ENCODE results near the gene DCAF4.
"Not testable (repeated sequence)": the region's sequence is repeated elsewhere in the genome, so short reads cannot be mapped to it uniquely, and the experiment has no call there.

The DCAF4 gene

DNA sequence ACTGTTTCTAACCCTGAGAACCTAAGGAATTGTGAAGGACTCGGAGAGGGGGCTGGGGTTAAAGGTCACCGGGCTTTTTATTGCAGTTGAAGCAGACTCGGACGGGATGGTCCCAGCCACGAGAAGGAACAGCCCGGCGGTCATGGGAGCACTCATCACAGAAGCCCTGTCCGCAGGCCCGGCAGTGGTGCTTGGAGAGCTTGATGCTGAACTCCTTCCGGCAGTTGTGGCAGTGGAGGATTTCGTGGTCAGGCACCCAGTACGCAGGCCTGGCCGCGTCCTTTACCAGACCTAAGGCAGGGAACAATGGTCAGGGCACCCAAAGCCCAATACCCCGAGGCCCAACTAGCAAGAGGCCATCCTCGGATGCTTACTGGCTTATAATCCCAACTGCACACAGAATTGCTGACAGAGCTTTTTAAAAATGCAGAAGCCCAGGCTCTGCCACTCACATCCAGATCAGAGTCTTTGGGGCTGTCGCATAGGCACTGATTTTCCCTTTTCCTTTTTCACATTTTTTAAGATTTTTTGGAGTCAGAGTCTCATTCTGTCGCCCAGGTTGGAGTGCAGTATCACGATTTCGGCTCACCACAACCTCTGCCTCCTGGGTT, 44.7 kb downstream of the DCAF4 start:
- DNase-seq (ENCODE audit: low read depth): no peak

DNA sequence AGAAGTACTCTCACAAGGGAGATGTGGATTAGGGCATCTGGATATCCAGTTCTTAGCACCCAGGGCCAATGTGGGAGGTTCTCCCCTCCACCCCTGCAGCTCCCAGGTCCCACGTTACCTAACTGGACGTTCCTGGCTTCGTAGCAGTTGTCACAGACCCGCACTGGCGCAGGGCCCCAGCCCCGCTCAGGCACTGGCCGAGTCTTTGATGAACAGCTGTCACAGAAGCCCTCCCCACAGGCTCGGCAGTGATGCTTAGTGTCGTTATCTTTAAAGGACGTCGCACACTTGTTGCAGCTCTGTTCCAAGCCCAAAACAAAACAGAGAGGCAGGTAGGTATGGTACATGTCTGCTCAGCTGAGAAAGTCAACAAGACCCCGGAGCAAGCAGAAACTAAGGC, 48.4 kb downstream of the DCAF4 start:
- no peak for DNase-seq (ENCODE audit: low read depth)

DNA sequence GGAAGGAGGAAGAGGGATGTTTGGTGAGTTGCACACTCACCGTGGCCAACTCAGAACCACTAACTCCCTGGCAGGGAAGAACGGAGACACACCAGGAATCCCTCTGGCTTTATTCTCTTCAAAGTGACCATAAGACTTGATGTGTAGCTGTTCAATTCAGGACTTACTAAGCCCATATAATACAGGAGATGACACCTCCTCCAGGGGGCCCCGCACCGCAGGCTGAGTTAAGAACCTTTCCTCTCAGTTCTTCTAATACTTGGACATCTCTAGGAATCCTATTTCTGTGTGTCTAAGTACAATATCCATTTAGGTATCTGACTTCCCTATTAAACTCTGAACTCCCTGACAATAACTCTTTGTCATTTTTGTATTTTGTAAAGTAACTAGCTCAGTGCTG, 49.5 kb downstream of the DCAF4 start:
- DNase-seq (ENCODE audit: low read depth): no peak

DNA sequence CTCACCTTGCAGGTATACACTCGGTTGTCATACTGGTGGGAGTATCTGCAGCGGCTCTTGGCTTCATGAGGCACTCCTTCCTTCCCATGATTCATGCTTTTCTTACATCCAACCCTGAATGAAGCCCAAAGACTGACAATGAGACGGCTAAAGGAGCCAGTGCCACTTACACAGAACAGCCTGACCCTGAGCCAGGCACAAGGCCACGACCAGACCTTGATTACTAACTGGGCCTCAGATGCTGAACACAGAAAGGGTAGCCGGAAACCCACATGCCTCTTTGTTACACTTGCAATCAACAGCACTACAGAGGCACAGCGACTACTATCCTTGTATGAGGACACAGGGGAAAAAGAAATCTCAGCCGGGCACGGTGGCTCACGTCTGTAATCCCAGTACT, 52.6 kb downstream of the DCAF4 start:
- no peak for DNase-seq (ENCODE audit: low read depth)

DNA sequence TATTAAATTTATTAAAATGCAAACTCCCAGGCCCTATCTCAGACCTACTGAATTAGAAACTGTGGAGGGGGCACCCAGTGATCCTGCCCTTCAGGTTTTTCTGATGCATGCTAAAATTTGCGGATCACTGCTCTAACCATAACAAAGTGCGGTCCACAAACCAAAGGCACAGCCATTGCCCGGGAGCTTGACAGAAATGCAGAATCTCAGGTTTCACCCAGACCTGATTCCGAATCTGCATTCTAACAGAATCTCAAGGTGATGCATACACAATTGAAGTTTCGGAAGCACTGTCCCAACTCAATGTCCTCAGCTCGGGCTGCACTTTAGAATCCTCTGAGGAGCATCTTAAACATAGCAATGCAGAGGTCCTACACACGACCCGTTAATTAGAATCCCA, 54.6 kb downstream of the DCAF4 start:
- no peak for DNase-seq (ENCODE audit: low read depth)

DNA sequence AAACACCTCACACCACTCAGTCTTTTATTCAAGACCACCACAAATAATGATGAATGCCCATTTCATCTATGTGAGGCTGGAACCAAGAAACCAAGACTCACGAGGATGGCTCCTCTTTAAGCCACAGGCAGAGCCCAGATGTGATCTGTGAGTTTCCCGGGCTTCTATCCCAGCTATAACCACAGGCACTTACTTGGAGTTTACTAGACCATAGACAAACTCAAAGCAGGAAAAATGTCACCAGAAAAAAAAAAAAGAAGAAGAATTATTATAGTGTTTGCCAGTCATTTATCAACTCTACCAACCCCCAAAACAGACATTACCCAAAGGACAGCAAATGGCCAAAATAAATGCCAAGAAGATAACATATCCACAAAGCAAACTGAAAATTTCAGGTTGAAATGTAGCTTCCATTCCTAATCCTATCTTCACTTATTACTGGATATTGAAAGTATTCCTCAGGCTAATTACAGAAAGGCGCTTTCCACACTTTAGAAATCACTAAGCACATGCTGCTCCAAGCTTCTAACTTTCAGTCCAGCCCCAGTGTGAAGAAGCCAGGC, 56.0 kb downstream of the DCAF4 start:
- no peak for DNase-seq (ENCODE audit: low read depth)

DNA sequence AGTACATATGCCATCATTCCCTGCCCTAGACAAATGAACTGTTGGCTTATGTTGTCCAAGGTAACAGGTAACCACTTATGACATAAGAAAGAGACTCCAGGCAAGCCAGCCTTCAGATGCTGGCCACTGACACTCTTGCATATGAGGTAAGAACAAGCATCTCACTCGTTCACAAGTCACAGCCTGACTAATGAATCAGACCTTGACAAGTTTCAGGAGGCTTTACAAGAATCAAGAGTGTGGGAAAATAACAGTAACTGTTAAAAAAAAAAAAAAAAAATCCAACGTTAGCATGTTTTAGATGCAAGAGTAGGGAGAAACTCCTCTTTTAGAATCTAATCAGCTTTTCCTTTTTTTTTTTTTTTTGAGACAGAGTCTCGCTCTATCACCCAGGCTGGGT, 60.0 kb downstream of the DCAF4 start:
- DNase-seq (ENCODE audit: low read depth): no peak

DNA sequence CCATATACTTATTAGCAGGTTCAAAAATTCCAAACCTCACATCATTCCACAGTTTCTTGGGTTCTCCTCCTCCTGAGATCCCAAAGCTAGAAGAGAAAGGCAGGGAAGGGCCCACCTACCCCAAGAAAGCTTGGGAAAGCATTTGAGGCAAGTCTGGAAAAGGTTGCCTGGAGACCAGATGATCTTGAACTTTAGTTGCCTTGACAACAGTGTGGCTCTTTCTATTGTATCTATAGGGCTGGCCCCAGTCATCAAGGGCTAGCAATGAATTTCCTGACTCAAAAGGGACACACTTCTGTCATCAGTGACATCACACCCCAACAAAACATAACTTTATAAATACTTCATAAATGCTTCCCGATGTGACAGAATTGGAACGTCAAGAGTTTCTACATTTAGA, 60.6 kb downstream of the DCAF4 start:
- DNase-seq (ENCODE audit: low read depth): no peak

DNA sequence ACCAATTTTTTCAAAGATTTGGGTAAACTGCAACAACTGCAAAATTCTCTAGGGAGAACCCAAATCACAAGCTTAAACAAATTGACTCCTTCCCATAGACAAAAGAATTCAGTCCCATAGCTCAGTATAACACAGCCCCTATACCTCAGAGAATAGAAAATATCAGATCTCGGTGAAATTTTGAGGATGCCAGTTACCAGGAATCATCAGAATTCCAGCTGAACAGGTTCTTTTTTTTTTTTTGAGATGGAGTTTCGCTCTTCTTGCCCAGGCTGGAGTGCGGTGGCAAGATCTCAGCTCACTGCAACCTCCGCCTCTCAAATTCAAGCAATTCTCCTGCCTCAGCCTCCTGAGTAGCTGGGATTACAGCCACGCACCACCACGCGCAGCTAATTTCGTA, 63.9 kb downstream of the DCAF4 start:
- DNase-seq (ENCODE audit: low read depth): no peak

DNA sequence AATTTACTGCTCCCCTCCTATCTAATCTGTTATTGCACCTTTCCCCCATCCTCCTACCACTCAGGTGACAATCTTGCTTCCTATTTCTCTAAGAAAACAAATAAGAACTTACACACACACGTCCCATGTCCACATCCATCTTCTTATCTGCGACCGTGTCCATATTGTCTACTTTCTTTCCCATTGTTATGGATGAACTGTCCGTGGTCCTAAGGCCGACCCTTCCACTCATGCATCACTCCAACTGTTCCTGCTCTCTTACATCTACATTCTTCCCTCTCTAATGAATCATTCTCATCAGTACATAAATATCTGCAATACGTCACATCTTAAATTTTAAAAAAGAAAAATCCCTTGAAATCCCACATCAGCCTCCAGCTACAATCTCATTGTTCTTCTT, 70.7 kb downstream of the DCAF4 start:
- no peak for DNase-seq (ENCODE audit: low read depth)

DNA sequence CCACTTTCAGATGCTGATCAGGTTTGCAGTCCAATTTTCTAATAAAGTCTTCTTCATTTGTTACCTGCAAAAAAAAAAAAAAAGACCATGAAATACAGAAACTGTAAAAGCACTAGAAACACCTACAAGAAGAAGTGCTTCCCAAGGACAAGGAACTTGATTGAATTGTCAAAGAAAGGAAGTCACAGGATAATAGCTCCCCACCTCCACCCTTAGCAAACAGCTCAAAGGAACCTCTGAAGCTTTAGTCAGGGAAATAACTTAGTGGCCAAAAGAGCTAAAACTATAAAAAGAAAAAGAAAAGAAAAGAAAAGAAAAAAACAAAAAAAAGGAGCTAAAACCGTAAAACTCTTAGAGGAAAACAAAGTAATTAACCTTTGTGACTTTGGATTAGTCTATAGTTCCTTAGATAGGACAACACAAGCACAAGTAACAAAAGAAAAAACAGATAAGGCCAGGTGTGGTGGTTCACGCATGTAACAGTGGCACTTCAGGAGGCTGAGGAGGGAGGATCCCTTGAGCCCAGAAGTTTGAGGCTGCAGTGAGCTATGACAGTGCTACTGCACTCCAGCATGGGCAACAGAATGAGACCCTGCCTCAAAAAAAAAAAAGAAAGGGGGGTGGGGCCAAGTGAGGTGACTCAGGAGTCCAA, 72.1 kb downstream of the DCAF4 start:
- no peak for DNase-seq (ENCODE audit: low read depth)

DNA sequence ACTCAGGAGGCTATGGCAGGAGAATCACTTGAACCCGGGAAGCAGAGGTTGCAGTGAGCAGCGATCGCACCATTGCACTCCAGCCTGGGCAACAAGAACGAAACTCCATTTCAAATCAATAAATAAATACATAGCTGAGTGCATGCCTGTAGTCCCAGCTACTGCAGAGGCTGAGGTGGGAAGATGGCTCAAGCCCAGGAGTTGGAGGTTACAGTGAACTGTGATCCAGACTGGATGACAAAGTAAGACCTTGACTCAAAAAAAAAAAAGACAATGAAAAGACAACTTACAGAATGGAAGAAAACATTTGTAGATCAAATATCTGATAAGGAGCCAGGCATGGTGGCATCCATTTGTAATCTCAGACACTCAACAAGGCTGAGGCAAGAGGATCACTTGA, 73.1 kb downstream of the DCAF4 start:
- DNase-seq (ENCODE audit: low read depth): no peak

DNA sequence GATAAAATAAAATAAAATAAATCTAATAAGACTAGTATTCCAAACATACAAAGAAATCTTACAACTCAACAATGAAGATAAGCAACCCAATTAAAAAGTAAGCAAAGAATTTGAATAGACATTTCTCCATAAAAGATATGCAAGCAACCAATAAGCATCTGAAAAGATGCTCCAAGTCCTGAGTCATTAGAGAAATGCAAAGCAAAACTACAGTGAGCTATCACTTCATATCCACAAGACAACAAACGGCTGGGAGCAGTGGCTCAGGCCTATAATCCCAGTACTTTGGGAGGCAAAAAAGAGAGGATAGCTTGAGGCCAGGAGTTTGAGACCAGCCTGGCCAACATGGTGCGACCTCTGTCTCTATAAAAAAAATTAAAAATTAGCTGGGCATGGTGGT, 73.8 kb downstream of the DCAF4 start:
- DNase-seq (ENCODE audit: low read depth): no peak

DNA sequence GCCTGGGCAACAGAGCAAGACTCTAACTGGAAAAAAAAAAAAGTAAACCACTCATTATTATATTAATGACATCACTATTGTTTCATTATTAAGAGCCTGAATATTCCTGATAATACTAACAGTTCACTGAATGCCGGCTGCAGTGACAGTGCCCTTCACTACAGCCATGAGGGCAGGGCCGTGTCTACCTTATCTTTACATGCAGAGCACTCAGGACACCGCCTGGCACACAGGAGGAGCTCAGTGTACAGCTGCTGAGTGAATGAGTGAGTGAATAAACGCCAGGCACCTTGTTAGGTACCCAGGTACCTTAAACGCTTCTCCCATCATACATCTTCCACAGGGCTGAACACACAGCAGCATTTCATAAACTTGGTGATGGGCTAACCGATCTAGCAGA, 77.4 kb downstream of the DCAF4 start:
- DNase-seq (ENCODE audit: low read depth): no peak

DNA sequence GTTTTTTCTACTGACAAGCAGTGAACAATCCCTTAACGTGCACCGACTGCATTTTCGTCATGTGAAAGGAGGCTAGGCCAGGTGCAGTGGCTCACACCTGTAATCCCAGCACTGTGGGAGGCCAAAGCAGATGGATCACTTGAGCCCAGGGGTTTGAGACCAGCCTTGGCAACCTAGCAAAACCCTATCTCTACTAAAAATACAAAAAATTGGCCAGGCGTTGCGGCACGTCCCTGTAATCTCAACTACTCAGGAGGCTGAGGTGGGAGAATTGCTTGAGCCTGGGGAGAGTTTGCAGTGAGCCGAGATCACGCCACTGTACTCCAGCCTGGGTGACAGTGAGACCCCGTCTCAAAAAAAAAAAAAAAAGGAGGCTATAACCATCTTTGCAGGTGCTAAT, 78.4 kb downstream of the DCAF4 start:
- DNase-seq (ENCODE audit: low read depth): not testable (repeated sequence)

DNA sequence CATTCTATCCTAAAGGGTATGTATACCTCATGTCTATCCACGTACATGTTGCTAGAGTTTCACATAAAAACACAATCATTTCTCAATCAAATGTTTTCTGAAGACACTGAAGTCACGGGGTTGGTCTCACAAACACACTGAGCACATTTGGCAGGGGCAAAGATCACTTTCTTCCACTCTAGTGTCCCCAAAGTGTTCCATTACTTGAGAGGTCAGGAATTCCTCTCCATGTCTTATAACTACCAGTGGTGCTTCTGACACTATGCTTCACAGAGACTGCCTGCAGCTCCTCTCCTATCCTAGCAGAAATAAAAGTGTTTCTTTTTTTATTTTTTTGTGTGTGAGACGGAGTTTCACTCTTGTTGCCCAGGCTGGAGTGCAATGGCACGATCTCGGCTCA, 81.6 kb downstream of the DCAF4 start:
- DNase-seq (ENCODE audit: low read depth): no peak

DNA sequence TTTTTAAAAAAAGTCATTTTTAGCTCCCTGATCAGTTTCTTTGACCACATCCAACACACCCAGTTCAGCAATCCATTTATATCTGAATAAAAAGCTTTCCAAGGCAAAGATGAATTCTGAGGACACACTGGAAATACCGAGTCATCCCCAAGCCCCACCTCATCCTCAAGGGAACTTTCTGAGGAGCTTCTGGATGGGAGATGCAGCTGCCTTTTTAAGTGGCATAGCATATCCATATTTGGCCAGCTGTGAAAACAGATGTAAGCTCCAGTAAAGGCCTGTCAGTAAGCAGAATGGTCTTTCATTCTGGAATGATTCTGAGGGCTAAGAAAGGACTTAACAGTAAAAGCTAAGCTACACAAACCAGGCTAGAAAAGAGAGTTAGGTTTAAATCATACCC, 82.2 kb downstream of the DCAF4 start:
- DNase-seq (ENCODE audit: low read depth): no peak

Measured in stimulated activated CD8-positive, alpha-beta memory T cell treated with anti-CD3 and anti-CD28 coated beads, Interleukin-12 subunit alpha, Interleukin-12 subunit beta, amount 100 ng/mL, for 4 hours (primary cell).